Measurements from ENCODE around the gene NRDE2.

- TF ChIP-seq EZH2 (IDR thresholded peaks at IDR 0.05; ENCODE audit: low read depth) (no peak), CTCF (conservative IDR thresholded peaks at IDR 0.05) (no peak)
These were observed 9.8 kb downstream of the NRDE2 start for GRCh38 chr14:90321891-90322290.

Data from PC-9 (cell line).